Measurements from ENCODE around the gene SYNGR3. TPM values are rescaled to one million over a fixed set of nuclear protein-coding genes. Genes with fewer than 3 reads are reported as not detected.

Gene SYNGR3
- total and polyA plus RNA-seq, 2 of the 13 experiments (the other 11 are each of a cell fraction or from before 2014, with no cell fraction given): 0.97 to 5.7 TPM

GRCh38 chr16:2039274-2040031 is 49.7 kb downstream of the SYNGR3 start (continued):
- TF ChIP-seq CERS6 (CRISPR knock-in tag; IDR thresholded peaks at IDR 0.05) (no peak), SP2 (CRISPR knock-in tag; IDR thresholded peaks at IDR 0.05) (no peak), ZBTB40 (IDR thresholded peaks at IDR 0.05) (no peak), ZBTB40 (CRISPR knock-in tag; IDR thresholded peaks at IDR 0.05) (peak; percentile 93), ZNF713 (CRISPR knock-in tag; IDR thresholded peaks at IDR 0.05) (peak; percentile 34; the same call in 1 of the 2 replicates), SOX6 (IDR thresholded peaks at IDR 0.05) (no peak), SOX6 (CRISPR knock-in tag; IDR thresholded peaks at IDR 0.05) (peak; percentile 63), PHF5A (CRISPR knock-in tag; IDR thresholded peaks at IDR 0.05; ENCODE audit: low read depth, unreplicated experiment) (peak; percentile 87), ZFP82 (CRISPR knock-in tag; IDR thresholded peaks at IDR 0.05; ENCODE audit: borderline replicate concordance) (peak; percentile 60; the same call in 1 of the 2 replicates), HNRNPL (IDR thresholded peaks at IDR 0.05; ENCODE audit: low read depth, low read length) (peak; percentile 100), KLF12 (CRISPR knock-in tag; IDR thresholded peaks at IDR 0.05; ENCODE audit: borderline replicate concordance) (no peak), MTA3 (CRISPR knock-in tag; IDR thresholded peaks at IDR 0.05) (no peak), FOSL1 (CRISPR knock-in tag; IDR thresholded peaks at IDR 0.05; ENCODE audit: borderline replicate concordance) (no peak), GFI1 (CRISPR knock-in tag; IDR thresholded peaks at IDR 0.05; ENCODE audit: borderline replicate concordance) (peak; percentile 71; the same call in 1 of the 2 replicates), ZMYM4 (CRISPR knock-in tag; IDR thresholded peaks at IDR 0.05) (peak; percentile 10; the same call in 1 of the 2 replicates)

Data from HepG2 (cell line).